Limb (tissue), 2 donors: ENCODE results near the gene WIF1.

Experiments
- DNase-seq, 2 donors: peaks; one replicate each; pipeline ENCODE4 v3.0.0-alpha.2; 2016; ENCODE audit errors: extremely low spot score in 2 of 2

WIF1 gene

GRCh38 chr12:65123435-65124063 lies 2.4 kb upstream of the WIF1 start:
- DNase-seq = peak in 1 of 2 donors; percentile 64

GRCh38 chr12:65122703-65123102 lies 1.6 kb upstream of the WIF1 start:
- DNase-seq = no peak

- no peak for DNase-seq
Observed at GRCh38 chr12:65121956-65122469, 908 bp upstream of the WIF1 start.

GRCh38 chr12:65119063-65119462 lies 2.0 kb downstream of the WIF1 start:
- DNase-seq = no peak

- DNase-seq = no peak
Observed at GRCh38 chr12:65113621-65114035, 7.5 kb downstream of the WIF1 start.

GRCh38 chr12:65106948-65107347 lies 14.2 kb downstream of the WIF1 start:
- DNase-seq = no peak

- DNase-seq = no peak
Observed at GRCh38 chr12:65100140-65100539, 21.0 kb downstream of the WIF1 start.

GRCh38 chr12:65099182-65099581 lies 21.9 kb downstream of the WIF1 start:
- DNase-seq = no peak

GRCh38 chr12:65098364-65098763 lies 22.7 kb downstream of the WIF1 start:
- DNase-seq = no peak

GRCh38 chr12:65094722-65095121 lies 26.4 kb downstream of the WIF1 start:
- no peak for DNase-seq

- no peak for DNase-seq
Observed at GRCh38 chr12:65093606-65094005, 27.5 kb downstream of the WIF1 start.

GRCh38 chr12:65090461-65090860 lies 30.6 kb downstream of the WIF1 start:
- DNase-seq = no peak

GRCh38 chr12:65086236-65086635 lies 34.9 kb downstream of the WIF1 start:
- DNase-seq = no peak

- no peak for DNase-seq
Observed at GRCh38 chr12:65084579-65084978, 36.5 kb downstream of the WIF1 start.

- no peak for DNase-seq
Observed at GRCh38 chr12:65083581-65083980, 37.5 kb downstream of the WIF1 start.

GRCh38 chr12:65082406-65082805 lies 38.7 kb downstream of the WIF1 start:
- DNase-seq = no peak

- DNase-seq = no peak
Observed at GRCh38 chr12:65081496-65081895, 39.6 kb downstream of the WIF1 start.

GRCh38 chr12:65074932-65075331 lies 46.2 kb downstream of the WIF1 start:
- no peak for DNase-seq

GRCh38 chr12:65069336-65069735 lies 51.8 kb downstream of the WIF1 start:
- no peak for DNase-seq

- no peak for DNase-seq
Observed at GRCh38 chr12:65067383-65067782, 53.7 kb downstream of the WIF1 start.

GRCh38 chr12:65055859-65056258 lies 65.2 kb downstream of the WIF1 start:
- DNase-seq = no peak

GRCh38 chr12:65051218-65051617 lies 69.9 kb downstream of the WIF1 start:
- DNase-seq = no peak

GRCh38 chr12:65045269-65045668 lies 75.8 kb downstream of the WIF1 start:
- DNase-seq = no peak

GRCh38 chr12:65039301-65039700 lies 81.8 kb downstream of the WIF1 start:
- no peak for DNase-seq
